Neutrophil (primary cell): ENCODE measurements around the gene KASH5.

Experiments used
- H3K27ac ChIP-seq: fragments of 200-600 bp; sonication (generic); 2 replicates; pipeline ENCODE4 v1.5.1; 2016; ENCODE audit warnings: mild to moderate bottlenecking, moderate library complexity
- H3K27me3 ChIP-seq: fragments of 200-600 bp; sonication (generic); 2 replicates; pipeline ENCODE4 v1.6.0; 2016; ENCODE audit warnings: mild to moderate bottlenecking
- H3K36me3 ChIP-seq: fragments of 200-600 bp; sonication (generic); 2 replicates; pipeline ENCODE4 v1.5.1; 2017
- H3K4me1 ChIP-seq, 2 experiments: fragments of 200-600 bp in 1 of 2; sonication (generic) in 1 of 2; 1 replicate in 1 of 2; 2 replicates in 1 of 2; pipeline versions ENCODE4 v1.5.1 to v1.6.1; 2013 to 2016; ENCODE audit warnings: low read depth in 1 of 2, low read length in 1 of 2, mild to moderate bottlenecking in 1 of 2, moderate library complexity in 1 of 2; ENCODE audit not compliant: control insufficient read depth in 1 of 2, insufficient read depth in 1 of 2
- H3K4me3 ChIP-seq, 2 experiments: fragments of 200-600 bp in 1 of 2; sonication (generic) in 1 of 2; 1 replicate in 1 of 2; 2 replicates in 1 of 2; pipeline ENCODE4 v1.5.1; 2013 to 2016; ENCODE audit warnings: low read depth in 1 of 2, low read length in 1 of 2, mild to moderate bottlenecking in 1 of 2, moderate library complexity in 1 of 2
- H3K9me3 ChIP-seq: fragments of 200-600 bp; sonication (generic); 2 replicates; pipeline ENCODE4 v1.5.1; 2016
- TF ChIP-seq, protein P1 (sequence below): fragments of 200-600 bp; sonication (generic); IDR thresholded peaks from 2 replicates; pipeline ENCODE4 v1.5.1; 2016; ENCODE audit warnings: antibody characterized with exemption

Gene KASH5

DNA sequence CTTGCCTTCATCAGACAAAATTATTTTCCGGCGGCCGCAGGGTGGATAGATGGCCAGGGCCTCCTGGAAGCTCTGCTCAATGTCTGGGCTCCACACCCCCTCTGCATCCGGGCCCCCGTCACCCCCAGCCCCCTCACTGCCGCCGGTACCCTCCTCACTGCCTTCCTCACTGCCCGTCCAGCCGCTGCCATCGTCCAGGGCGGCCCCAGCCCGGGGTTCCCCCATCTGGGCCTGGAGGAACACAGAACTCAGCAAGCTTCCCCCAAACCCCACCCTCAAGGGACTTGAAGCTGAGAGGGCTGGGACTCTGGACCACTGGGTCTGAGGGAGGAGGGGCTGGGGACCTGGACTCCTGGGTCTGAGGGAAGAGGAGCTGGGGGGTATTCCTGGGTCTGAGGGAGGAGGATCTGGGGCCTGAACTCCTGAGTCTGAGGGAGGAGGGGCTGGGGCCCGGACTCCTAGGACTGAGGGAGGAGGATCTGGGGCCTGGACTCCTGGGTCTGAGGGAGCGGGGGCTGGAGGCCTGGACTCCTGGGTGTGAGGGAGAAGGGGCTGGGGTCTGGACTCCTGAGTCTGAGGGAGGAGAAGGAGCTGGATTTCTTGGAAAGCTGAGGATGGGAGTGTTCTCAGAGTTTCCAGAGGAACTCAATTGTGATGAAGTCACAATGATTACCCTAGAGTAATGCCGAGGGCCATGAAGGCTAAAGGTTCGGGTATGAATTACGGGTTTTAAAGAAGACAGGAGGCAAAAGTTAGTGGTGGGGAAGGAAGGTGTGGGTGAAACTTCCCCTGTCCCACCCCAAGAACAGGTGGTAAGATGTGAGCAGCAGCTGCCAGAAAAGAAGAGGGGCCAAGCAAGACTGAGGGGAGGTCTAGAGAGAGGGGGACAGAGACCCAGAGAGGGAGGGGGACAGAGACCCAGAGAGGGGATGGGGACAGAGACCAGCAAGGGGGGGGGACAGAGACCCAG lies 27.9 kb upstream of the KASH5 start:
- no peak overlapping the region for H3K4me3 ChIP-seq
- peaks cover 88% of the 10 kb centered on the region for H3K27me3 ChIP-seq
- H3K27ac ChIP-seq = no peak overlapping the region

DNA sequence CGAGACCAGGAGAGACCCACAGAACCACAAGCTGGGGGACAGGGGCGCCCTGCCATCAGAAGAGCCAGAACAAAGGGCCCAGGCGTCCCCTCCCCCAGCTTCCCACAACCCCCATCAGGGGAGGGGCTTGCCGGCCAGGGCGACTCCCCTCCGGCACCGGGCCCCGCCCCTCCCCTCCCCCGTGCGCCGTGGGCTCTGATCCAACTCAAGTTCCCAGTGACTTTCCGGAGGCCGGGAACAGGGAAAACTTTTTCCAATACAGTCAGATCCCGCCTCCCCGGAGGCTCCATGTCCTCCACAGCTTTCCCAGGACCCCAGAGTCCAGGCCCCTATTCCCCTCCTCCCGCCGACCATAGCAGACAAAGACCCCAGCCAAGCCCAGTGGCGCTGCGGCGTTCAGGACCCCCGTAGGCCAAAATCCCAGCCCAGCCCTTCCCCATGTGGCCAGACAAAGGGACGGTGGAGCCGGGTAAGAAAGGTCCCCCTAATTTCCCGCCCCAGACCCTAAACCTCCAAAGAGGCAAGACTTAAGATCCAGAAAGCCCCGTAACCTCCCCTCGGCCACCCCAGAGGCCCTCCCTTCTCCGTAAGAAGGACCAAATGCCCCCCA lies 26.5 kb upstream of the KASH5 start:
- no peaks in the 10 kb centered on the region for H3K9me3 ChIP-seq
- peaks cover 86% of the 10 kb centered on the region for H3K27me3 ChIP-seq
- H3K27ac ChIP-seq = no peak overlapping the region
- H3K4me3 ChIP-seq = no peak overlapping the region
- H3K36me3 ChIP-seq = no peaks in the 10 kb centered on the region
- H3K4me1 ChIP-seq = peaks cover 8 to 21% of the 10 kb centered on the region in 2 experiments
- TF ChIP-seq, protein P1, sequence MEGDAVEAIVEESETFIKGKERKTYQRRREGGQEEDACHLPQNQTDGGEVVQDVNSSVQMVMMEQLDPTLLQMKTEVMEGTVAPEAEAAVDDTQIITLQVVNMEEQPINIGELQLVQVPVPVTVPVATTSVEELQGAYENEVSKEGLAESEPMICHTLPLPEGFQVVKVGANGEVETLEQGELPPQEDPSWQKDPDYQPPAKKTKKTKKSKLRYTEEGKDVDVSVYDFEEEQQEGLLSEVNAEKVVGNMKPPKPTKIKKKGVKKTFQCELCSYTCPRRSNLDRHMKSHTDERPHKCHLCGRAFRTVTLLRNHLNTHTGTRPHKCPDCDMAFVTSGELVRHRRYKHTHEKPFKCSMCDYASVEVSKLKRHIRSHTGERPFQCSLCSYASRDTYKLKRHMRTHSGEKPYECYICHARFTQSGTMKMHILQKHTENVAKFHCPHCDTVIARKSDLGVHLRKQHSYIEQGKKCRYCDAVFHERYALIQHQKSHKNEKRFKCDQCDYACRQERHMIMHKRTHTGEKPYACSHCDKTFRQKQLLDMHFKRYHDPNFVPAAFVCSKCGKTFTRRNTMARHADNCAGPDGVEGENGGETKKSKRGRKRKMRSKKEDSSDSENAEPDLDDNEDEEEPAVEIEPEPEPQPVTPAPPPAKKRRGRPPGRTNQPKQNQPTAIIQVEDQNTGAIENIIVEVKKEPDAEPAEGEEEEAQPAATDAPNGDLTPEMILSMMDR = no peak

More for the DNA sequence above, 27.9 kb upstream of the KASH5 start:
- H3K9me3 ChIP-seq = no peaks in the 10 kb centered on the region
- H3K36me3 ChIP-seq = no peaks in the 10 kb centered on the region
- H3K4me1 ChIP-seq = peaks cover 22 to 31% of the 10 kb centered on the region in 2 experiments
- TF ChIP-seq, protein P1 = no peak

GRCh38 chr19:49362048-49362928 lies 25.8 kb upstream of the KASH5 start, which contains the start of gene TEAD2:
TEAD2 (minus strand) TSS chr19:49362416; CDS start chr19:49360075, 2,341 bp downstream.
- peak within 1 kb of the TSS in 1 of 2 experiments; percentile 28 for H3K4me3 ChIP-seq
- peaks cover 84% of the 10 kb centered on the region for H3K27me3 ChIP-seq

DNA sequence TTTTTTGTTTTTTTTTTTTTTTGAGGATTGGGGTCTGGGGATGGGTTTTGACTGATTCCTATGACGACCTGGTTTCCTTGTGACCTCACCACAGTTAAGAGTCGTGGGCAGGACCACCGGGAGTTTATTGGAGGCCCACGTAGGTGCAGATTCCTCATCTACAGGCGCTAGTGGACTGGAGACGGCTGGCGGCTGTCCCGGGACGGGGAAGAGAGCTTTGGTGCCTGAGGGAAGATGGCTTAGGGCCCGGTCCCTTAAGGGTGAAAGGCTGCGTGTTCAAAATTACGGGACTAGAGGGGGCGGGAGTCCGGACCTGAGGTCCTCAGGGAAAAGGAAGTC lies 25.2 kb upstream of the KASH5 start:
- no peaks in the 10 kb centered on the region for H3K9me3 ChIP-seq
- TF ChIP-seq, protein P1 = no peak
- no peaks in the 10 kb centered on the region for H3K36me3 ChIP-seq
- H3K4me1 ChIP-seq = peaks cover 7 to 21% of the 10 kb centered on the region in 2 experiments
- H3K27me3 ChIP-seq = peaks cover 84% of the 10 kb centered on the region
- no peak overlapping the region for H3K4me3 ChIP-seq
- no peak overlapping the region for H3K27ac ChIP-seq

More at GRCh38 chr19:49362048-49362928, 25.8 kb upstream of the KASH5 start, which contains the start of gene TEAD2:
- peaks cover 7 to 21% of the 10 kb centered on the region in 2 experiments for H3K4me1 ChIP-seq
- H3K36me3 ChIP-seq = no peaks in the 10 kb centered on the region
- TF ChIP-seq, protein P1 = no peak
- no peaks in the 10 kb centered on the region for H3K9me3 ChIP-seq
- H3K27ac ChIP-seq = no peak within 1 kb of the TSS
